NCI-H748 treated with DMSO at 0.1 percent for 48 hours (cell line): ENCODE results near the gene TUT7.
"Not testable (repeated sequence)": the region's sequence is repeated elsewhere in the genome, so short reads cannot be mapped to it uniquely, and the experiment has no call there.

Experiments
- DNase-seq: peaks from one replicate; lab custom pipeline; 2025; lab: John Stamatoyannopoulos, UW

TUT7 gene

GRCh38 chr9:86347991-86348390 lies 6.2 kb downstream of the TUT7 start:
- DNase-seq, result no peak

- no peak for DNase-seq
Measured at GRCh38 chr9:86344818-86345217, 9.4 kb downstream of the TUT7 start.

- DNase-seq, result no peak
Measured at GRCh38 chr9:86342269-86342668, 11.9 kb downstream of the TUT7 start.

DNA sequence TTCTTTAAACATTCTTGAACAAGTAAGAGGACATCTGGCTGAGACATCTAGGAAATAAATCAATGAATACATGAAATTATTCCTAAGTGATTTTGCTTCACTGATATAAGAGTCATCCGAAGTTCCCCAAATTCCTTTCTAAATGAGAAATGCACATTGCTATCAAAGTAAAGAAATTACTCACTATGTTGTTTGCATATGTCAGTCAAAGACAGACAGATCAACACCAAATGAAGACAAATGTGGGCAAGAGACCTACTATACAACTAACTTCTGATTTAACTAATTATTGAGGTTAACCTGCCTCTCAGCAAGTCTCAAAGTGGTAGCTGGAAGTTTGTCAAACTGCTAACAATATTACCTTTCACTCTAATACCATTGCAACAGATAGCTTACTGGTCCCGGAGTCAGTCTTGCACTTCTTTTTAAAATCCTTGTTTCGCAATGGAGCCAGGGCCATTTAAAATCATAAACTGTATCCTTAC lies 13.2 kb downstream of the TUT7 start:
- no peak for DNase-seq

GRCh38 chr9:86340356-86341006 lies 13.7 kb downstream of the TUT7 start:
- no peak for DNase-seq

- DNase-seq, result no peak
Measured at GRCh38 chr9:86337469-86338108, 16.6 kb downstream of the TUT7 start.

DNA sequence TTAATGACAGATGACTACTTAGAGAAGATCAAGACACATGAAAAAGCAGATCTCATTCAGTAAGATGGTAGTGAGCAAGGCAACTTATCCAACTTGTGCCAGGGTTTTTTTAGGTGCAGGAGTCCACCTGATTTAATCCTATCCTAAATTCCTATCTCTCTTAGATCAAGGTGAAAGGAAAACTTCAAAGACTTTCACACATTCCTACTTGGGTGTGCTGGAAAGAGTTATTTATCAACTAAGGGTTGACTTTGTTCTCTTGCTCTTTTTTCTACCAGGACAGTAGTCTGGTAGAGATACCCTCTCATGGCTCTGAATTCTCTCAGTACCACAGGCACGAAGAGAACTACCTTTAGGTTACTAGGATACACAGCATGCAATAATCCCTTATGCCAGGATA lies 18.2 kb downstream of the TUT7 start:
- DNase-seq, result no peak

DNA sequence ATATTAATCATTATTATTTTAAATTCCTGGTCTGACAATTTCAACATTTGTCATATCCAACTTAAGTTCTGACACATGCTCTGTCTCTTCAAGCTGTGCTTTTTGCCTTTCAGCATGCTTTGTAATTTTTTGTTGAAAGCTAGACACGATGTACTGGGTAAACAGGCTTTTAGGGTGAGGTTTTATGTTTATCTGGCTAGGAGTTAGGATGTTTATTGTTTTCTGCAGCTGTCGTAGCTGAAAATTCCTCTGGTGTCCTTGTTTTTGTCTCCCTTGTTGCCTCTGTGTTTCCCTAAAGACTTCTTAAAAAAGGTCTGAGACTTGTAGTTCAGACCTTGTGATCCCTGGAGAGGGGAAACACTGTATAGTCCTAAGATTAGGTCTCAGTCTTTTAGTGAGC lies 20.6 kb downstream of the TUT7 start:
- no peak for DNase-seq

GRCh38 chr9:86330186-86330585 lies 24.0 kb downstream of the TUT7 start:
- no peak for DNase-seq

DNA sequence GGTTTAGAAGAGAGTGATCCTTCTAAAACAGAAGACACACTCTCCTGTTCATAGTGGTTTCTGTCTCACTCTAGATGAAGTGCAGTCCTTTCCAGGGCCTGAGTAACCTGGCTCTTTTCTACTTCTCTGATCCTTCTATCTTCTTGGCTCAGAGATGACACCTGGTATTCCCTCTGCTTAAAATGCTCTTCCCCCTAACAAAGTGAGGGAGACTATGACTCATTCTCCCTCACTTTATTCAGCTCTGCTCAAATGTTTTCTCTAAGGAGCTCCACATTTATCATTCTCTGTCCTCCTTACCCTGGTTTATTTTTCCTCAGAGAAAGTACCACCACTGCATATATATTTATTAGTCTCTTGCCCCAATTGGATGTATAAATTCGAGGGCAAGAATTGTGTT lies 24.6 kb downstream of the TUT7 start:
- no peak for DNase-seq

DNA sequence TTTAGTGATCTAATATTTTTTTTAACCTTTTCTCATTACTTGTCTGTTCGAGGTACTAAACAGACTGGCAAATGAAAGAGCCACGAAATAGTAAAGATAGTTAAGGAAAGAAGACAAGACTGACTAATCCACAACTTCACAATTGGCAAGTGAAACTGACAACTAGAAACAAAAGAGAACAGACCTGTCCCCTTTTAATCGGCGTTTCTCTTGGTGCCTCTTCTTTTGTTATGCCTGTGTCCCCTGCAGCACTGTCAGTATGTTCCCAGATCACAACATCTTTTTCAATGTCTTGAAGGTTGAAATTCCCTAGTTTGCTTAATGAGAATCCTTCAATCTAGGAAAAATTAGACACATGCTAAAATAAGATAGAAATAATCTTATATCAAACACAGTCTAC lies 26.1 kb downstream of the TUT7 start:
- no peak for DNase-seq

DNA sequence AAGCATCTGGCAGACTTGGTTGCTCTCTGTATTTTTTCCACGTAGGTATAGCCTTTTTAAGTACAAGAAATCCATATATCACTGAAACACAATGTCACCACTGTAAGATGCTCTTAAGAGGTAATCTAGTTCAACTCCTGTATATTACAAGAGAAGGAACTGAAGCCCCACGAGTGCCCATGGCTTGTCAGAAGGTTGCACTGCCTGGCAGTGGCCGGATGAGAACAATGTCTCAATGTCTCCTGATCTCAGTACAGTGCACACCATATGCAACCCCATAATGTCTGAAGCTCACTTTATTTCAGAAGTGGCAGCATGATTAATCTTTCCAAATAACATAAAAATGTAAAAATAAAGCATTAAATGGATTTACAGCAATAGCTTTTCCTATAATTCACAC lies 27.7 kb downstream of the TUT7 start:
- no peak for DNase-seq

GRCh38 chr9:86324901-86325300 lies 29.3 kb downstream of the TUT7 start:
- no peak for DNase-seq

DNA sequence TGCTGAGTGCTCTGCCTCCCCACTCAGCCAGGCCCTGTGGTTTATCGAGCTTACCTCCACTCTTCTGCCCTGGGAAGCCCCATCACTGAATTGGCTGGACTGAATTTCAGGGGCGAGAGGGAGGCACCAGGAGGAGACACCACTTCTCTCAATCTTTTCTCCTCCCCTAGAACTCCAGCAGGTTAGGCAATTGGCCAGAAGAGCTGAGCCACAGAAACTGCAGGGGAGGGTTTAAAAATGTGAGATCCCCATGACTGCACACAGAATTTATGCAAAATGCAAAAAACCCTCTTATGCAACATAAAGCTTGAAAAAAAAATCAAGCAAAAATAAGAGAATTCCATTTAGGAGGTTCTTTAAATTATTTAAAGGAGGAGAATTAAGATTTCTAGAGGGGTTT lies 29.9 kb downstream of the TUT7 start:
- no peak for DNase-seq

GRCh38 chr9:86322973-86323644 lies 31.1 kb downstream of the TUT7 start:
- no peak for DNase-seq

DNA sequence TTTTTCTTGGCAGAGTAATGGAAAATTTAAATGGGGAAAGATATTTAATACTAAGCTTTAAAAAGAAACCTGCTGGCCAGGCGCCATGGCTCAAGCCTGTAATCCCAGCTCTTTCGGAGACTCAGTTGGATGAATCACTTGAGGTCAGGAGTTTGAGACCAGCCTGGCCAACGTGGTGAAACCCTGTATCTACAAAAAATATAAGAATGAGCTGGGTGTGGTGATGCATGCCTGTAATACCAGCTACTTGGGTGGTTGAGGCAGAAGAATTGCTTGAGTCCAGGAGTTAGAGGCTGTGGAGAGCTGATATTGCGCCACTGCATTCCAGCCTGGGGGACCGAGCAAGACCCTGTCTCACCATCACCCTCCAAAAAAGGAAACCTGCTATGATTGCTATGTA lies 32.8 kb downstream of the TUT7 start:
- DNase-seq, result no peak

GRCh38 chr9:86318187-86318586 lies 36.0 kb downstream of the TUT7 start:
- no peak for DNase-seq

GRCh38 chr9:86315078-86315477 lies 39.1 kb downstream of the TUT7 start:
- DNase-seq, result no peak

GRCh38 chr9:86312959-86313358 lies 41.3 kb downstream of the TUT7 start:
- not testable (repeated sequence) for DNase-seq

DNA sequence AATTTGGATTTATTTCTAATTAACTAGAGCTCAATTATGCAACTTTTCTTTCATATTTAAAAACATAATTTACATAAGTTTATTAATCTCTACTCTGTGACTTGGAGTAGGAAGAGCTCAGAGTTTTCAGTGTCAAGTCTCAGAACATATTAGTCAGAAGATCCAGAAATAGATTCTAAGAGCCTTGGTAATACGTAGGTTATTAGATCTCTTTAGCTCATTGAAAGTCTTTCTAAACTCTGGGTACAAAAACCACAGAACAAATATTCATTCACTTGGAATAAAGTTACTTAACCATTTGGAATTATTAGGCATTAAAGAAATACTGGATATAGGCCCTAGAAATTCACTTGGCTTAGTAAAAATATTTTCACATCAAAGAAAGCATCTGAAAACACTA lies 45.5 kb downstream of the TUT7 start:
- DNase-seq, result no peak

GRCh38 chr9:86304236-86304730 lies 49.9 kb downstream of the TUT7 start:
- DNase-seq, result no peak

DNA sequence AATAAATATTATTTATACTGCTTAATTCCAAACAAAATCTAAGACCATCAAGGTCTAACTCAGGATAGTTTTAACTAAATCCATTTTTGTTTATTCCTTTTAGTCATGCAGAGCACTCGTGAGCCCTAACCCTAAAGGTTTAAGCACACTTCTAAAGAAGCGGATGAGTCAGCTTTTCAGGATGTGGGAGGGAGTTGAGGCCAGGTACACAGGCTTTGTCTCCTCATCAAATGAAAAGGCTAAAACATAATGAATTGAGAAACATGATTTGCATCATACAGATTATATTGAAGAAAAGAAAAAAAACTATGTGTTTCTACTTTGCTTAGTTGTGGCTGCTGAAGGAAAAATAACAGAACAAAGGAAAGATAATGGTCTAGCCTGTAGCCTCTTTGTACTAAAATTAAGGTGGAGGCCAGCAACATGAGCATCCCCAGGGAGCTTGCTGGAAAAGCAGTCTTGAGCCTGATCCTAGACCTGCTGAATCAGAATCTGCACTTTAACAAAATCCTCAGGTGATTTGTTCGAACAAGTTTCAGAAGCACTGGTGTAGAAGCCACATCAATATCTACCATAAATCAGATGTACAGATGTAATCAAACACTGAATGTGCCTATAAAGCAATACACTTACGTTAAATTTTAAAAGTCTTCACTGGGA lies 50.8 kb downstream of the TUT7 start:
- no peak for DNase-seq

GRCh38 chr9:86301686-86302085 lies 52.5 kb downstream of the TUT7 start:
- DNase-seq, result no peak
